Natural killer cell (primary cell): ENCODE data around the gene BCAS3. TPM values are rescaled to one million over a fixed set of nuclear protein-coding genes. Genes with fewer than 3 reads are reported as not detected.
A peak's percentile ranks its signal among the peaks of the same experiment; 100 is the strongest.

Experiments
- ATAC-seq, 3 donors: fragments of 150-1000 bp in 2 of 3; fragments of 200-7000 bp in 1 of 3; cut with Tn5 transposase; 1 replicate in 1 of 3; 2 replicates in 2 of 3; pipeline ENCODE4 v1.10.0; 2021; ENCODE audit warnings: mild to moderate bottlenecking in 2 of 3, moderate library complexity in 2 of 3
- DNase-seq, 2 donors: peaks; one replicate each; pipeline versions ENCODE4 v3.0.0 to v3.0.0-alpha.2; 2013 to 2021; ENCODE audit warnings: mixed read lengths in 1 of 2
- H3K27ac ChIP-seq: one replicate; pipeline ENCODE4 v1.5.1; 2013; ENCODE audit warnings: mild to moderate bottlenecking, low read length
- H3K27me3 ChIP-seq: one replicate; pipeline ENCODE4 v1.6.1; 2013; ENCODE audit warnings: low read length; ENCODE audit not compliant: control insufficient read depth, insufficient read depth
- H3K36me3 ChIP-seq: one replicate; pipeline ENCODE4 v1.6.1; 2013; ENCODE audit warnings: low read length; ENCODE audit not compliant: control insufficient read depth, insufficient read depth
- H3K4me1 ChIP-seq: one replicate; pipeline ENCODE4 v1.6.1; 2013; ENCODE audit warnings: low read length; ENCODE audit not compliant: control insufficient read depth, insufficient read depth
- H3K4me3 ChIP-seq: one replicate; pipeline ENCODE4 v1.5.1; 2013; ENCODE audit warnings: low read length
- H3K9me3 ChIP-seq: one replicate; pipeline ENCODE4 v1.6.1; 2013; ENCODE audit warnings: low read length; ENCODE audit not compliant: control insufficient read depth, insufficient read depth
- H3K27ac Mint-ChIP-seq, 2 donors: one replicate each; pipeline ENCODE4 v1.8.0; 2022; ENCODE audit warnings: mild to moderate bottlenecking in 2 of 2, mixed read lengths in 2 of 2, moderate library complexity in 1 of 2
- H3K27me3 Mint-ChIP-seq, 2 donors: one replicate each; pipeline ENCODE4 v1.8.0; 2022; ENCODE audit warnings: low read depth in 2 of 2, mixed read lengths in 2 of 2
- H3K36me3 Mint-ChIP-seq: one replicate; pipeline ENCODE4 v1.8.0; 2022; ENCODE audit warnings: mixed read lengths
- H3K4me1 Mint-ChIP-seq, 2 donors: one replicate each; pipeline ENCODE4 v1.8.0; 2022; ENCODE audit warnings: mixed read lengths in 2 of 2
- H3K4me3 Mint-ChIP-seq: one replicate; pipeline ENCODE4 v1.8.0; 2022; ENCODE audit warnings: mild to moderate bottlenecking, moderate library complexity, mixed read lengths
- H3K9me3 Mint-ChIP-seq, 2 donors: one replicate each; pipeline ENCODE4 v1.8.0; 2022; ENCODE audit warnings: mixed read lengths in 2 of 2
- CTCF ChIP-seq: fragments of 200-600 bp; IDR thresholded peaks from one replicate; pipeline ENCODE4 v1.8.0; 2022; ENCODE audit warnings: antibody characterized with exemption
- WGBS: methylation state at CpG from one replicate; pipeline ENCODE4 v1.1.7; 2013; ENCODE audit warnings: missing lambda C conversion rate; ENCODE audit not compliant: insufficient coverage; 5-methylcytosine and 5-hydroxymethylcytosine counted together
- intact Hi-C: fragments of 100-400 bp; cut with micrococcal nuclease; formaldehyde crosslinking; loops from one replicate; pipeline ENCODE4 v1.14.2; 2022
- total RNA-seq, 4 donors: library from RNA; stranded (reverse); fragments of 120-200 nt in 1 of 4; gene quantifications; one replicate each; pipeline versions ENCODE4 v1.2.3 to v1.2.4, GENCODE V29; 2013 to 2022

The BCAS3 gene
- total RNA-seq, 3 donors from 2014 or later (not counting 1 experiment from before 2014, with no cell fraction given) = 60.5 to 87.8 (median 72.0) TPM

- H3K27me3 Mint-ChIP-seq = no peaks in the 10 kb centered on the region
- H3K27me3 ChIP-seq = no peaks in the 10 kb centered on the region
- peak overlapping the region; percentile 78 for H3K4me3 Mint-ChIP-seq
- TF ChIP-seq CTCF = no peak
- ATAC-seq (no peak), DNase-seq (no peak)
- H3K4me3 ChIP-seq = no peak overlapping the region
- H3K4me1 Mint-ChIP-seq = no peaks in the 10 kb centered on the region
- intact Hi-C loops = no loop called here
- no peak overlapping the region for H3K27ac ChIP-seq
- H3K36me3 ChIP-seq = no peaks in the 10 kb centered on the region
- H3K9me3 ChIP-seq = no peaks in the 10 kb centered on the region
- H3K4me1 ChIP-seq = no peaks in the 10 kb centered on the region
- H3K36me3 Mint-ChIP-seq = no peaks in the 10 kb centered on the region
- H3K9me3 Mint-ChIP-seq = no peaks in the 10 kb centered on the region
- peak overlapping the region in 1 of 2 donors; percentile 23 for H3K27ac Mint-ChIP-seq
Observed at GRCh38 chr17:60887614-60888028, 210.0 kb downstream of the BCAS3 start.

GRCh38 chr17:60888812-60889709, 211.4 kb downstream of the BCAS3 start:
- Histone ChIP-seq H3K9me3 (no peaks in the 10 kb centered on the region), H3K4me1 (no peaks in the 10 kb centered on the region), H3K36me3 (no peaks in the 10 kb centered on the region), H3K4me3 (no peak overlapping the region), H3K27me3 (no peaks in the 10 kb centered on the region), H3K27ac (no peak overlapping the region)
- DNase-seq = no peak
- intact Hi-C loops = no loop called here
- no peak for TF ChIP-seq CTCF
- Mint-ChIP-seq H3K9me3 (no peaks in the 10 kb centered on the region), H3K27ac (no peak overlapping the region), H3K36me3 (no peaks in the 10 kb centered on the region), H3K4me3 (no peak overlapping the region), H3K4me1 (no peaks in the 10 kb centered on the region), H3K27me3 (no peaks in the 10 kb centered on the region)
- 86% methylated on average over 2 of the region's 5 CpGs for WGBS
- no peak for ATAC-seq

GRCh38 chr17:60891149-60891548, 213.5 kb downstream of the BCAS3 start:
- no CpG with 5 or more reads among the region's 2 CpGs for WGBS
- no peaks in the 10 kb centered on the region for H3K27me3 Mint-ChIP-seq
- no peak for TF ChIP-seq CTCF
- H3K9me3 Mint-ChIP-seq = no peaks in the 10 kb centered on the region
- no peak for ATAC-seq
- Histone ChIP-seq H3K4me1 (no peaks in the 10 kb centered on the region), H3K36me3 (no peaks in the 10 kb centered on the region), H3K9me3 (no peaks in the 10 kb centered on the region), H3K27me3 (no peaks in the 10 kb centered on the region), H3K27ac (no peak overlapping the region), H3K4me3 (no peak overlapping the region)
- no peak overlapping the region for H3K4me3 Mint-ChIP-seq
- intact Hi-C loops = no loop called here
- H3K4me1 Mint-ChIP-seq = no peaks in the 10 kb centered on the region
- no peak for DNase-seq
- H3K36me3 Mint-ChIP-seq = no peaks in the 10 kb centered on the region
- H3K27ac Mint-ChIP-seq = no peak overlapping the region
